Epithelial cell of esophagus (primary cell): Measurements from ENCODE around the gene GNPAT.

Source experiments
- DNase-seq: peaks from one replicate; pipeline ENCODE4 v3.0.0; 2010; ENCODE audit warnings: low read depth
- H3K4me3 ChIP-seq: 2 replicates; pipeline ENCODE4 v1.5.1; 2011; ENCODE audit warnings: mild to moderate bottlenecking, low read length, control low read depth
- TF ChIP-seq, protein P1 (sequence below): IDR thresholded peaks from 2 replicates; pipeline ENCODE4 v1.5.1; 2011; ENCODE audit warnings: low read depth, mild to moderate bottlenecking, low read length, control low read depth, inconsistent platforms; ENCODE audit not compliant: insufficient read depth; ENCODE audit errors: missing control alignments

GNPAT gene

DNA sequence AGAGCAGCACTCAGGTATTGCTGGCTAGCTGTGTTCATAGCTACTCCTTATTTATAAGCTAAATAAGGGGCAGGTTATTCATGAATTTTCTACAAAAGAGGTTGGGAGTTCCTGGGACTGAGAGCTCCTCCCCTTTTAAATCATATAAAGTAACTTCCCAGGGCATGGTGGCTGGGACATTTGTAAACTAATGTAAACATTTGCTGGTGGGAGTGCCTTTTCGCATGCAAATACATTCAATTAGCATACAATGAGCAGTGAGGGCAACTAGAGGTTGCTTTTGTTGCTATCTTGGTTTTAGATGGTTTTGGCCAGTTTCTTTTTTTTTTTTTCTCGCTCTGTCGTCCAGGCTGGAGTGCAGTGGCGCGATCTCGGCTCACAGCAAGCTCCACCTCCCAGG lies 43.4 kb downstream of the GNPAT start:
- H3K4me3 ChIP-seq, result no peak overlapping the region
- TF ChIP-seq, protein P1, sequence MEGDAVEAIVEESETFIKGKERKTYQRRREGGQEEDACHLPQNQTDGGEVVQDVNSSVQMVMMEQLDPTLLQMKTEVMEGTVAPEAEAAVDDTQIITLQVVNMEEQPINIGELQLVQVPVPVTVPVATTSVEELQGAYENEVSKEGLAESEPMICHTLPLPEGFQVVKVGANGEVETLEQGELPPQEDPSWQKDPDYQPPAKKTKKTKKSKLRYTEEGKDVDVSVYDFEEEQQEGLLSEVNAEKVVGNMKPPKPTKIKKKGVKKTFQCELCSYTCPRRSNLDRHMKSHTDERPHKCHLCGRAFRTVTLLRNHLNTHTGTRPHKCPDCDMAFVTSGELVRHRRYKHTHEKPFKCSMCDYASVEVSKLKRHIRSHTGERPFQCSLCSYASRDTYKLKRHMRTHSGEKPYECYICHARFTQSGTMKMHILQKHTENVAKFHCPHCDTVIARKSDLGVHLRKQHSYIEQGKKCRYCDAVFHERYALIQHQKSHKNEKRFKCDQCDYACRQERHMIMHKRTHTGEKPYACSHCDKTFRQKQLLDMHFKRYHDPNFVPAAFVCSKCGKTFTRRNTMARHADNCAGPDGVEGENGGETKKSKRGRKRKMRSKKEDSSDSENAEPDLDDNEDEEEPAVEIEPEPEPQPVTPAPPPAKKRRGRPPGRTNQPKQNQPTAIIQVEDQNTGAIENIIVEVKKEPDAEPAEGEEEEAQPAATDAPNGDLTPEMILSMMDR, result no peak
- no peak for DNase-seq

DNA sequence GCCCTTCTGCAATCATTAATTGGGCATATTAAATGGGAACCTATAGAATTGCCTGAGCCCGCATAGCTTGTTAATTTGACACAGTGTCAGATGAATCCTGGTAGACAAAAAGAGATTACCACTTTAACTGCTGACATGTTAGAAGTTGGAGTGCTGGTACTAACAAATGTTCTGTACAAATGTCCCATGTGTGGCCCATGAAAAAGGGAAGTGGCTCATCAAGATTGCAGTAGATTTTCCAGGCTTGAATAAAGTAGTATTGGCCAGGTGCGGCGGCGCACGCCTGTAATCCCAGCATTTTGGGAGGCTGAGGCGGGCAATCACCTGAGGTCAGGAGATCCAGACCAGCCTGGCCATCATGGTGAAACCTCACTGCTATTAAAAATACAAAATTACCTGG lies 45.6 kb downstream of the GNPAT start:
- TF ChIP-seq, protein P1, result no peak
- H3K4me3 ChIP-seq, result no peak overlapping the region
- no peak for DNase-seq

DNA sequence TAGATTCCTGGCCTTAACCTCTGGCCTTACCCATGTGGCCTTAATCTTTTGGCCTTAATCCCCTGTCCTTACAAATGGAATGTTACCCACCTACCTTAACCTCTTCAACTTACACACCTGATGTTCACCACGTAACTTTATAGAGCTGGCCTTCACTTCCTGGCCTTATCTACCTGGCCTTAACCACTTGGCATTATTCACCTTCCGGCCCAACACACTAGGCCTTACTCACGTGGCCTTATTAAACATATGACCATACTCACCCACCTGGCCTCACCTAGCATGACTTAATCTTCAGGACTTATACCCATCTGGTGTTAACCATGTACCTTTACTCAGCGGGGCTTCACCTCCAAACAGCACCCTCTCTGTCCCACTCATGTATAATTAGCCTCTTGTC lies 54.9 kb downstream of the GNPAT start:
- DNase-seq, result no peak
- TF ChIP-seq, protein P1, result no peak

DNA sequence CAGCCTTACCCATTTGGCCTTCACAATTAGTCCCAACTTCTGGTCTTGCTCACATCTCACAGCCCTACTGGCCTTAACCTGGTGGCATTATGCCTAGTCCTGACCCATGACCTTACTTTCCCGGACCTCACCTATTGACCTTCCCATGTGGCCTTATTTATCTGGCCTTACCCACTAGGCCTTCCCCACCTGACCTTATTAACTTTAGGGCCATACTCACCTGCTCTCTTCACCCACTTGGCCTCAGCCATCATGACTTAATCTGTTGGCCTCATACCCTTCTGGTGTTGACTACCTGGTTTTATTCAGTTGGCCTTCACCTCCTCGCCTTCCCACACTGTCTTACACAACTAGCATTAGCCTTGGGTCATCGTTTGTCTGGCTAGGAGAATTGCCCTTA lies 61.0 kb downstream of the GNPAT start:
- TF ChIP-seq, protein P1, result no peak
- no peak overlapping the region for H3K4me3 ChIP-seq
- no peak for DNase-seq

More for the DNA sequence above, 54.9 kb downstream of the GNPAT start:
- no peak overlapping the region for H3K4me3 ChIP-seq

DNA sequence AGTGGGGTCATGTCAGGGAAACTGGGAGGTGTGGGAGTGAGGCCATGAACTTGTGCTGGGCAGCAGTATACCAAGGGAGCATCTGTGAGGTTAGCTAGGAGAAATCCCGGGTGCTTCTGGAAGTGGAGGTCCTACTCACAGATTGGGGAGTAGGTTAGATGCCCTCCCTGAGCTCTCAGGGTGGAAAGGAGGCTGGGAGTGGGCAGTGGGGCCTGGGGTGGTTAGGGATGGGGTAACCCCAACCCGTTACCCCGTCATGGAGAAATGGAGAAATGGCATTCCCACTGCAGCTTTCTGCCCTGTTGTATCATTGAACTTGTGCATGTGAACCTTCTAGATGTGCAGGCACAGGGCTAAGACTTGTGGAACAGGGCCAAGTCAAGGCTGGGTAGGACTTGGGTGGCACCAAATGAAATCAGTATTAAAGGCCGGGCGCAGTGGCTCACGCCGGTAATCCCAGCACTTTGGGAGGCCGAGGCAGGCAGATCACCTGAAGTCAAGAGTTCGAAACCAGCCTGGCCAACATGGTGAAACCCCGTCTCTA lies 69.5 kb downstream of the GNPAT start:
- H3K4me3 ChIP-seq, result no peak overlapping the region
- TF ChIP-seq, protein P1, result no peak
- no peak for DNase-seq

DNA sequence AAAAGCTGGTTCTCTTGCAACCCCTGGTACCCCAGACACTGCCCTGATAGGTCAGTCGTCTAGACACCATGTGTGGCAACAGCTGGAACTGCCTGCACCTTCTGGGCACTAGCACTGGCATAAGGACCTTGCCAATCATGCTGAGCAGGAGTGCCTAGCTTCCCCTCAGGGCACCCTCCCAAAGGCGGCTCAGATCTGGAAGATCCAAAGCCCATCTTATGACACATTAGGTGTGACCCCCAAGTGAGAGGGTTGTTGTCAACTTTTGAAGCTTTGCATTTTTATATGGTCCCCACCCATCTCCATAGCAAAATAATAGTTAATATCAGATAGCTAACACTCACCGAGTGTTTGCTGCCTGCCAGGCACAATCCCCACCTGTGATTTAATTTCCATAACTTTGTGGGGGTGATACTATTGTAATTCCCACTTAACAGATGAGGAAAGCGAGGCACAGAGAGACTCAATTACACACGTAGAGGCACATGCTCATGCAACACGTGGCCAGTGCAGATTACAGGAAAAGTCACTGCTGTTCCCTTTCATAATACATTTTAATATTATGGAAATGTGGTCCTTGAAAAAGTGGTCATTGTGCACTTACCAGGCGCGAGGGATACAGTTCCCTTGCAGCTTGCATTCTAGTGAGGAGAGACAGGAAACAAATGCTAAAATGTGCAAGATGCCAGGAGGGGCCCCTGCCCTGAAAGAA lies 70.9 kb downstream of the GNPAT start:
- TF ChIP-seq, protein P1, result no peak
- DNase-seq, result no peak
- H3K4me3 ChIP-seq, result no peak overlapping the region

DNA sequence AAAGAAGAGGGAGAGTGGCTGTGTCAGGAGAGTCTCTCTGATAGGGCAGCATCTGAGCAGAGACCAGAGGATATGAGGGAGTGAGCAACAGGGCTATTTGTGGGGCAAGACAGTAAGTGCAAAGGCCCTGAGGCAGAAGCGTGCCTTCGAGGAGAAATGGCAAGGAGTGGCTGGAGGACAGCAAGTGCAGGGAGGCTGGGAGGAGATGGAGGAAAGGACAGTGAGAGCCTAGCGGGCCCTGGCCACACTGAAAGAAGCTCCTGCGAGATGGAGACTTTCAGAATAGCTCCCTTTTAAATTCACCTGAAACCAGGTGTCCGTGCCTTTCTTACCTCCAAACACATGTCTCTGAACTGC lies 71.4 kb downstream of the GNPAT start:
- no peak for DNase-seq
- TF ChIP-seq, protein P1, result no peak
- no peak overlapping the region for H3K4me3 ChIP-seq
